ENCODE results near the gene VCL. TPM values are rescaled to one million over a fixed set of nuclear protein-coding genes. Genes with fewer than 3 reads are reported as not detected.
"Not testable (repeated sequence)": the region's sequence is repeated elsewhere in the genome, so short reads cannot be mapped to it uniquely, and the experiment has no call there.

Gene VCL
- total RNA-seq, 2 experiments from 2014 or later = 18.5 to 19.7 TPM

DNA sequence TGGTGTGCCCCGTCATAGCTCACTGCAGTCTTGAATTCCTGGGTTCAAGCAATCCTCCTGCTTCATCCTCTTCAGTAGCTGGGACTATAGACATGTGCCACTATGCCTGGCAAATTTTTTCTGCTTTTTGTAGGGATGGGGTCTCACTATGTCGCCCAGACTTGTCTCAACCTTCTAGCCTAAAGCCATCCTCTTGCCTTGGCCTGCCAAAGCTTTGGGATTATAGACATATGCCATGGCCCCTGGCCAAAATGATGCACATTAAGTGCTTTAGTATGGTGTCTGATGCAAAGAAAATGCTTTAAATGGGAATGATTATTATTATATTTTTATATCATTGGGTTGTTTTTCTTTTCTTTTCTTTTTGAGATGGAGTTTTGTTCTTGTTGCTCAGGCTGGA, 33.2 kb upstream of the VCL start:
- Histone ChIP-seq H3K4me3 (ENCODE audit: low read length) (no peak overlapping the region), H3K9me3 (ENCODE audit: control insufficient read depth in 1 of 2, insufficient read depth in 1 of 2, low read length in 2 of 2) (no peaks in the 10 kb centered on the region), H3K27ac (ENCODE audit: low read depth in 1 of 2, low read length in 2 of 2) (no peak overlapping the region), H3K36me3 (ENCODE audit: insufficient read depth, low read length) (no peaks in the 10 kb centered on the region), H3K27me3 (ENCODE audit: control insufficient read depth in 1 of 2, insufficient read depth in 2 of 2, low read length in 2 of 2) (no peaks in the 10 kb centered on the region), H3K4me1 (ENCODE audit: insufficient read depth, low read length) (peaks cover 6% of the 10 kb centered on the region)
- DNase-seq (no peak), ATAC-seq (ENCODE audit: poor library complexity) (no peak)
- TF ChIP-seq CTCF (IDR thresholded peaks at IDR 0.05) = no peak
- Mint-ChIP-seq H3K27me3 (no peaks in the 10 kb centered on the region), H3K4me1 (ENCODE audit: low read depth) (peaks cover 8% of the 10 kb centered on the region), H3K9me3 (no peaks in the 10 kb centered on the region), H3K4me3 (no peak overlapping the region), H3K27ac (no peak overlapping the region), H3K36me3 (ENCODE audit: low read depth) (no peaks in the 10 kb centered on the region)
- POLR2A ChIA-PET = no interaction called here
- intact Hi-C loops (cut with DNase I, micrococcal nuclease) = no loop called here
- CTCF ChIA-PET = interaction anchor here (1.5 kb wide), 1 partner anchor 10 kb away, joined by 3 read pairs; no protein-coding TSS in a partner anchor

GRCh38 chr10:73965267-73965889, 32.5 kb upstream of the VCL start:
- CTCF ChIA-PET = interaction anchor here (1.5 kb wide), 1 partner anchor 9 kb away, joined by 3 read pairs; no protein-coding TSS in a partner anchor
- H3K27ac Mint-ChIP-seq; intact Hi-C loops (cut with DNase I, micrococcal nuclease); H3K4me1 Mint-ChIP-seq (ENCODE audit: low read depth); H3K4me1 ChIP-seq (ENCODE audit: insufficient read depth, low read length); DNase-seq; H3K27me3 Mint-ChIP-seq; H3K27me3 ChIP-seq (ENCODE audit: control insufficient read depth in 1 of 2, insufficient read depth in 2 of 2, low read length in 2 of 2); H3K36me3 Mint-ChIP-seq (ENCODE audit: low read depth); H3K9me3 ChIP-seq (ENCODE audit: control insufficient read depth in 1 of 2, insufficient read depth in 1 of 2, low read length in 2 of 2); H3K4me3 Mint-ChIP-seq; H3K9me3 Mint-ChIP-seq; H3K4me3 ChIP-seq (ENCODE audit: low read length); POLR2A ChIA-PET; H3K36me3 ChIP-seq (ENCODE audit: insufficient read depth, low read length); ATAC-seq (ENCODE audit: poor library complexity); H3K27ac ChIP-seq (ENCODE audit: low read depth in 1 of 2, low read length in 2 of 2): not testable (repeated sequence)

GRCh38 chr10:73965890-73966768, 31.8 kb upstream of the VCL start:
- H3K9me3 Mint-ChIP-seq = no peaks in the 10 kb centered on the region
- ATAC-seq (ENCODE audit: poor library complexity) = no peak
- no peaks in the 10 kb centered on the region for H3K27me3 Mint-ChIP-seq
- no peak overlapping the region for H3K27ac Mint-ChIP-seq
- Histone ChIP-seq H3K36me3 (ENCODE audit: insufficient read depth, low read length) (no peaks in the 10 kb centered on the region), H3K4me1 (ENCODE audit: insufficient read depth, low read length) (no peaks in the 10 kb centered on the region), H3K27me3 (ENCODE audit: control insufficient read depth in 1 of 2, insufficient read depth in 2 of 2, low read length in 2 of 2) (no peaks in the 10 kb centered on the region), H3K9me3 (ENCODE audit: control insufficient read depth in 1 of 2, insufficient read depth in 1 of 2, low read length in 2 of 2) (no peaks in the 10 kb centered on the region), H3K27ac (ENCODE audit: low read depth in 1 of 2, low read length in 2 of 2) (no peak overlapping the region), H3K4me3 (ENCODE audit: low read length) (no peak overlapping the region)
- no peaks in the 10 kb centered on the region for H3K4me1 Mint-ChIP-seq (ENCODE audit: low read depth)
- no peaks in the 10 kb centered on the region for H3K36me3 Mint-ChIP-seq (ENCODE audit: low read depth)
- ChIA-PET POLR2A (interaction anchor here (1.1 kb wide), 1 partner anchor 9 kb away, joined by 3 read pairs; no protein-coding TSS in a partner anchor), CTCF (interaction anchor here (0.8 to 1.3 kb wide), 2 partner anchors 9 to 25 kb away, joined by 3 to 4 read pairs; no protein-coding TSS in a partner anchor)
- no peak for TF ChIP-seq CTCF (IDR thresholded peaks at IDR 0.05)
- DNase-seq = no peak
- intact Hi-C loops (cut with DNase I, micrococcal nuclease) = no loop called here
- no peak overlapping the region for H3K4me3 Mint-ChIP-seq

Measured in CD4-positive, alpha-beta T cell (primary cell).